ENCODE results near the gene TTC34.

GRCh38 chr1:2591581-2592261 lies 209.8 kb downstream of the TTC34 start:
- no peak for TF ChIP-seq ELF1 (IDR thresholded peaks at IDR 0.05)
- no peak for TF ChIP-seq ZBTB33 (IDR thresholded peaks at IDR 0.05; ENCODE audit: borderline replicate concordance, low read depth)
